ENCODE results near the gene KCNQ5.
"Not testable (repeated sequence)": the region's sequence is repeated elsewhere in the genome, so short reads cannot be mapped to it uniquely, and the experiment has no call there.

The KCNQ5 gene

DNA sequence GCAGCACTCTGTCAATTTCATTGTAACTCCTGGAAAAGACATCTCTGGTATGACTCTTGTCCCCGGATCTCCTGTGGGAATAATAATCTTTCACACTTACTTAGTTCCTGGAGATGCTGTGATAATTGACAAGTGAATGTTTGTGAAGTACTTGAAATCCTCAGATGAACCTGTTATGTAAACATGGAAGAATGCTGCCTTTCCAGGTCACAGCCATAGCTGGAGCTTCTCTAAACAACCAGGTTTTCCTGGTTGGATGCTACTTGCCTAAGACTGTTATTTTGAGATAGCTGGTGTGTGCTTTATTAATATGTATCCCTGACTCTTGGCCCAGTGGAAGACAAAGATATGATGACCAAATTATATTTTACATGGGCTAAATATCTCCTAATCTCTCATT is 228.6 kb downstream of the KCNQ5 start:
- no peak for DNase-seq

DNA sequence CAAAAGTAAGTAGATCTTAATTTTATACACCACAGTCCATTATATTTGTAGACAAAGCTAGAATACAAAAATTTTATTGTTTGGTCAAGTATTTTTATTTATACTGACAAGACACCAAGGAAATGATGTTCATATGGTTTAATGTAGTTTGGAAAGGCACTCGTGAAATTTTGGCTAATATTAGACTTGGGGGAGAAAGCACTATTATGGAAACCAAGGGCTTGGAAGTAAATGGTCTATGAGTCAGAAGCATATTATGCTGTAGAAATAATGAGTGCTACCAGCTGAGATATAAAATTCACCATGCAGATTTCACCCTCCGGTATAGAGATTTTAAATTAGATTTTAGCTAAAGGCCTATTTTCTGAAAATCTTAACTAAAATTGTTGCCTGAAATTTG is 233.6 kb downstream of the KCNQ5 start:
- DNase-seq = no peak

DNA sequence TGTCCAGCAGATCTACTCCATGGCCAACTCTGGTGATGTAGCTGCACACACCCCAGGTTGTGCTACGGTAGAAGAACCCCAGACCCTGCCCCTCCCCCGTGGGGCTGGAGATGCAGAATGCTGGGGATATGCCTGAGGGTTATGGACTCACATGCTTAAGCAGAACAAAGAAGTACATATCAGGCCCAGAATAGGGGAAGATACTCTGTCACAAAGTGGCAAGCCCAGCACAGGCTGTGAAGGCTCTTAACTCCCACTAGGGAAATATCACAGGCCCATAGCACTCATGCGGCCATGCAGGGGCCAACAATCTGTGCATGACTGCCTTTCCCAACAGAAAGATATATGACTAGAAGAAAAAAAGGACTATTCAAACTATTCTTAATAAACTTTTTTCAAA is 234.9 kb downstream of the KCNQ5 start:
- DNase-seq = no peak

DNA sequence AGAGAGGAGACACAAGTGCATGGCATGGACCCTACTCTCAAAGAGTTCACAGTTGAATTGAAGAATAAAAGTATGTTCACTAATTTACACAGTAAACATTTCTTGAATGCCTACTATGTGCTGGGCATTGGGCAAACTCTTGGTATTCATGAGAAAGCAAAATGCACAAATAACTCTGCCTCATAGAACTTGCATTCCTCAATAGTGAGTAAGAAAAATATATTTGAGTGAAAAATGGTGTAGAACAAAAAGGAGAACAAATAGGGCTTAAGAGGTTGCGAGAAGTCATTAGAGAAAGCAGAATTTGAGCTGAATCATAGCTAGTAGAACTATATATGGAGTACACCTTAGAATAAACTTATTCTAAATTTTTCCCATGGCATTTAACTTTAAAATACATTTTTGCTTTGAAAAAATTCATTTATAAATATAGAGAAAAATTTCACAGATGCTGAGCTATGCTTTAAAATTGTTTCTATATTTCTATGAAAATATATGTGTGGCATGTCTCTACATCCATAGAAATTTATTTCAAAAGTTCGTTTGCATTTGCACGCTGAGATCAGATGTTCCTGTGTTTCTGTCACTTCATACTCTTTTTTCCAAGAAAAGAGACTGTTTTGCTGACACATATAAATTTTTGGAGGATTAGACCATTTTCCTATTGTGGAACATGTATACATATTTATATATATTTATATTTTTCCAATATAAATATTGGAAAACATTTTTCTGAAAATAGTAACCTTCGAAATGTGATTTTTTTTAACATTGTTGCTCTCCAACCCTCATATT is 236.1 kb downstream of the KCNQ5 start:
- no peak for DNase-seq

DNA sequence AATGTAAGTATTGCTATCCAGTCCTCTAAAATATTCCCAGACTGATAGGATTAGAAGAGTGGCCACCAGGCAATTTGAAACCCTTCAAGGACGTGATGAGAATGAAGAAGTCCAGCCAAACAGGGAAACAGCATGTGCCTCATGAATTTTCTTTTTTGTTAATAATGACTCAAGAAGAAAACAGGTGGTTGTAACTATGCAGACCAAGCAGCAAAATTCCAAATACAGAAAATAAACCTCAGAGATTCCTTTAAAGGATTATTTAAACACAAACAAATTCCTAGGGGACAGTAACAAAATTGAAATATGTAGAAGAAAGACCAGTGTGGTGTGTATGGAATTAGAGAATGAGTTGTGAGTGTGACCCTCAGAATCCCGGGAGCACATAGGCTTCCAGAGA is 239.2 kb downstream of the KCNQ5 start:
- DNase-seq = no peak

DNA sequence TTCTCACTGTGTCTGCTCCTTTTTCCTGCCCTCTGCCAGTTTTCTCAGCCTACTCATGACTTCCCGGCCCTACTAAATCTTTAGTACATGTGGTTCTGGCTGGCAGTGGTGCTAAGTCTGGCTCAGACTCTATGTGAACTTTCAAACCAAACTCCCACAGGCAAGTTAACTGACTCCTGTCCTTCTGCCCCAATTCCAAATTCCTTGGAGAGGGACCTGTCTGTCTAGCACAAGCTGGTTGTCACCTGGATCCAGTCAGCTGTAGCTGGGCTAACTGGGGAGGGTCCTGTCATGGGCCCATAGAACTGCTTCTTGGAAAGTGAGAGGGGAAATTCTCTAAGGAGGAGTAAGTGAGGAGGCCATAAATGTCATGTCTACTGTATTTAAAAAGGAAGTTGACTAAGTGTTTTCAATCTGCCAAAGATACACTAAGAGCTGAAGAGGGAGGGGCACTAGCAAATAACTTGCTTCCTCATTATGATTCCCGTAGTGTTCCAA is 240.1 kb downstream of the KCNQ5 start:
- DNase-seq = no peak

DNA sequence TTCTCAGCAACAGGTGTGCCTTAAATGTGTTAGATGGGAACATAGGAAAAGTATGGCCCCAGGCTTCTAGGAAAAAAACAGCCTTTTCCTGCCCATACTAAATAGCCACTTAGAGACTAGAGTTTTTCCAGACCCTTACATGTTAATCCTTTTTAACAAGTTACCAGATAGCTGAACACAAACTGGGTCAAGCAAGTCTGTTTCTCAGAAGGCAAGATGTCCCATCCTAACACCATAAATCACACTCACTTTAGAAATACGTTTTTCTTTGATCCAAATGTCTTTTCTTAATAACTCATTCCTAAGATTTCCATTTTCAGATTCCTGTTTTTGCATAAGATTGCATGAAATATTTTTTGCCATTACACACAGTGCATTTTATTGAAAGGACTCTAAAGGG is 241.3 kb downstream of the KCNQ5 start:
- DNase-seq = no peak

DNA sequence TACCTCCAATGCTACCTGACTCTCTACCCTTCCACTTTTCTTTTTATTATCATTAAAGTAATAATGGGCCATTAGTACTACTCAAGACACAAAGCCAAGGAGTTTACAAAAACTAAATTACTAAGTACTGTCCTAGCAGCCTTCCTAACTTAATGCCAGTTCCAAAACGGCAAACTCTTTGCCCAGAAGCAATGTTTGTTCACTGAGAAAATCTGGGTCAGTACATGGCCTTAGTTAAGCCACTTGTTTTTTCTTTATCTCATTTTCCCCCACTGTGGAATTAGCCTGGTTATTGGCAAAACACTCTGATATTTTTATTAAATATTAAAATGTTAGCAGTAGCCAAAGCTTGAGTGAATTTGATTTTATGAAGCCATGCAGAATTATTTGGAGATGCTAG is 242.4 kb downstream of the KCNQ5 start:
- DNase-seq = no peak

DNA sequence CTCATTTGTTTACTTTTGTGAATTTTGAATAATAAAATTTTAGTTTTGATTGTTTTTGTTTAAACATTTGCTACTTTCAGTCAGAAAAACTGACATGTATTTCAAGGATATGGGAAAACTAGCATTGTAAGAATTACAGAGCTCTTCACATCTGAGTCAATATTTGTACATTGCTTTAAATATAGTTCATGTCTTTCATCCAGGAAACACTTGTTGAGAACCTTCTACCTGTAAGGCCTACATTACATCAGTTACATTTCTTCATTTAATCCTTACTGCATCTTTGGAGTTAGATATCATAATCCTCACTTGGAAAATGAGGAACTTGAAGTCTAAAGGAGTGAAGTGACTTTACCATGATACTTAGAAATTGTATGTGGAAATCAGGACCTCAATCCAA is 242.9 kb downstream of the KCNQ5 start:
- no peak for DNase-seq

DNA sequence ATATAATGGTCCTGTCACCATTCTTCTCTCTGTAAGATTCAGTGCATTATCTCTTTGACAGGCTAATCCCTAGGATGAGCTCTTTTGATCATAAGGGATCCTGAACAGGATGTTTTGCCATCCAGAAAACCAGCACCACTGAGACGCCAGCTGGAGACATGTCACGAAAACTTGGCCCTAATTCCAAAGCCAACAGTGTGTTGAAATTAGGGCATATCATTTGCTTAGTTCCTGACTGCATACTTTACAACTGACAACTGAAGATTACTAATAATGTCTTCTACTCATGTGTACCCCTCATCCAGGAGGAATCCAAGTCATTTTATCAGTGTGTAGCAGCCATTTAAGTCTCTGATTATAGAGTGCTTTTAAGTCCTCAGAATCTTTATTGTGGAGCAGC is 243.6 kb downstream of the KCNQ5 start:
- no peak for DNase-seq

DNA sequence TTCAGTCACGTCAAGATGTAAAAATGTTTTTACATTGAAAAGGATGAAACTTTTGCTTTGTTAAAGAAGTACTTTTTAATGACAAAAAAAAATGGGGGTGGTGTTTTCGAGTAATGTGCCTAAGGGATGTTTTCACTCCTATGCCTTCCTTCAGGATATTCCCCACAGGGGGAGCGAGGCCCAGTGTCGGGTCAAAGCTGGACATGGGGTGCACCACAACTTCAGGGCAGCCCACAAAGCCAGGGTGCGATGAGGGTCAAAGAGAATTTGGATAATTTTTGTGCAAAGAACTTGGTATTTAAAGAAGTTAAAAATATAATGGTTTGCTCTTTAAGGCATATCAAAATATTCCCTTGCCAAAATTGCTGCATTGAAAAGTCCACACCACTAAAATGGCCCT is 247.8 kb downstream of the KCNQ5 start:
- DNase-seq = no peak

DNA sequence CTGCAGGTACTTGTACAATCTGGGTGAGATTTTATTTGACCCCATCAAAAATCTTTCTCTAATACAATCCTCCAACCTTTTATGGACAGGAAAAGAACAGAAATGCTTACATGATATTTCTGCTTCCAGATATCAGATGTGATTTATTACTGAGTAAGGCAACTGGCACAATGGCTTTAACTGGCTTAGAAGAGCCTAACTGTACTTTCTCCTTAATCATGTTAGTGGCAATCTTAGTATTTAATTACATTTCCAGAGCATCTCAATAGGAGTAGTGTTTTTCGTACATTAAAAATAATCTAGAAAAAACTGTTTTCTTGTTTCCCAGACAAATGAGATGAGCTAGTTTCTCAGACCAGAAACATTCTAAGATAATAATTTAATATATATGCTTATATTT is 251.6 kb downstream of the KCNQ5 start:
- DNase-seq = no peak

DNA sequence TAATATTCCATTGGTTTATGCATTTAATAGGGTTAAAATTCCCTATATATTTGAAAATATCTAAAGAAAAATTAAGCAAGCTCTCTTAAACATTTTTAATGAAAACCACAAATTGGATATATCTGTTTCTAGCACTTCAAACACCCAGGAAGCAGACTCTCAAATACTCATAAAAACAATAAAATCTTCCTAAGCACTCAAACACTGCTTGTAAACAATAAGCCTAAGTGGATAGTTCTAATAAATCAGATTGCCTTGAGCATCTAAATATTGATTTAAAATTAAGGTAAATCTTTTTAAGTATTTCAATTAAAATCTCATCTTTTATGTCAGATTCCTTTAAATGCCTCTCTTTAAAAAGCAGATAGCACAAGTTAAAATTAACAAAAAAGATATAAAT is 254.4 kb downstream of the KCNQ5 start:
- no peak for DNase-seq

DNA sequence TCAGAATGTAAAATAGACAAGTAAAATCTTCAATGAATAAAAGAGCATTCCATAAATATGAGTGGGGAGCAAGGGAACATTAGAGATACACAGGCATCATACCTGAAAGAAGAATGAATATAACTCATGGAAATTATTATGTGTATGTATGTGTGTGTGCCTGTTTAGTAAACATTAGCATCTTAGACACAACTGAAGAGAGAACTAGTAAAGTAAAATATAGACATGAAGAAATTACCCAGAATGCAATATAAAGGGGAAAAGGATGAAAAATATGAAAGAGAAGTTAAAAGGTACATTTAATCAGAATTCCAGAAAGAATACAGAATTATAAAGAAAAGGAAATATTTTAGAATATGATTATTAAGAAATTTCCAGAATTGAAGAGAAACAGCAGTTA is 264.3 kb downstream of the KCNQ5 start:
- no peak for DNase-seq

DNA sequence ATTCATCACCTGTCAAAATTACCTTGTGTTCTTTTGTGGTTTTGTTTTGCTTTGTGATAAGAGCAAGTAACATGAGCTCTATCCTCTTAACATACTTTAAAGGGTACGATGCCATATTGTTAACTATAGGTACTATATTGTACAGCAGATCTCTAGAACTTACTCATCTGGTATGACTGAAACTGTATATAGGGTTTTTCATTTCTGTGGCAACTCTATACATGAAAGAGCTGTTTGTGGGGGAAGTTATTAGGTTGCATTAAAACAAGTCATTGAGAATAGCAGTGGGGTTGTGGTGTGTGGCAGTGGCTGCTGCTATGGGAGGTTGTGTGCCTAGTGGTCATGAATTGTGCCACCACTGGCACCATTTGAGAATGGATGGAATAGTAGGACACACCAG is 268.4 kb downstream of the KCNQ5 start:
- no peak for DNase-seq

DNA sequence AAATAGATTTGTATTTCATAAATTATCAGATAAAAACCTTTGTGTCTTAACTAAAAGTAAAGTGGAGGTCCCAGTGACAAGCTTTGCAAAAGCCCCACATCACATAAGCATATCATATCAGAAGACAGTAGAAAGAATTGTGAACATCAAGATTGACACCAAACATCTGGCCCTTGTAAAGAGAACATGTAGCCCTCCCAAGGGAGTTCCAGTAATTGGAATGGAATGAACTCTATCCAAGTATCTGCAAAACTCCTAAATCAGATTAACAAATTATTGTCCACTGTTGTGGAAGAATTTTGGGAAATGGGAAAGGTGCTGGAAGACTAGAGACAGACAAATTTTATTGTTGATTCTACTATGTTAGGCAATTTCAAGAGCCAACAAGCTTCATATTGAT is 268.8 kb downstream of the KCNQ5 start:
- DNase-seq = no peak

DNA sequence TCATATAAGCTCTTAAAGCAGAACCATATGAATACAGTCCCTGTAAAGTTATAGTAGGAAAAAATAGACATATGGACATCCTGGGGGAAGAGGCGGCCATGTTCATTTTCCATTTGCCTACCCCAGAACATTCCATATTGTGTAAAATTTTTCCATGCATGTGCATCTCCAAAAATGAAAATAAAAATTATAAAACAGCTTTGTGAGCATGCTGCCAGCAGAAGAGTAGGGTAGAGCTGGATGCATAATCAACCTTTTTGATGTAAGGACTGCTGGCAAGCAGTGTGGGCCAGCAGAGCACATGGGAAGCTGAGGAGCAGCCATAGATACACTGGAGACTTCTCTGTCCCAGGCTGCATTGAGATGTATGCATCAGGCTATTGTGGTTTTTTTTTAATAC is 271.0 kb downstream of the KCNQ5 start:
- DNase-seq = no peak

DNA sequence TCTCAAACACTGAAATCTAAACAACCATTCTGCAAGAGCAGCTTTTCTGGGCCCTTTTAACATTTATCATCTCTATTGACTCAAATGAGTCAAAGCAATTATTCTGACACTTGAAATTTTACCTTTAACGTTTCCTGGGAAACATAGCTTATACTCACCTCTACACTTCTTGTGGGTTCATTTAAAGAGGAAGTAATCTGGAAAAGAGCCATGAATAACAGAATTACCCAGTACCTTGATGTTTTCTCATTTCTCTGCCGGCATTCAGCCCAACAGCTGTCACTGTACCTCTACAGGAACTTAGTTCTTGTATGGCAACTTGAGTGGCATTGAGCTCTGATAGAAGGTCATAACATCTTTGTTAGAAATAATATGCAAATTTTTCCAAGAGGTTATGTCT is 272.2 kb downstream of the KCNQ5 start:
- no peak for DNase-seq

DNA sequence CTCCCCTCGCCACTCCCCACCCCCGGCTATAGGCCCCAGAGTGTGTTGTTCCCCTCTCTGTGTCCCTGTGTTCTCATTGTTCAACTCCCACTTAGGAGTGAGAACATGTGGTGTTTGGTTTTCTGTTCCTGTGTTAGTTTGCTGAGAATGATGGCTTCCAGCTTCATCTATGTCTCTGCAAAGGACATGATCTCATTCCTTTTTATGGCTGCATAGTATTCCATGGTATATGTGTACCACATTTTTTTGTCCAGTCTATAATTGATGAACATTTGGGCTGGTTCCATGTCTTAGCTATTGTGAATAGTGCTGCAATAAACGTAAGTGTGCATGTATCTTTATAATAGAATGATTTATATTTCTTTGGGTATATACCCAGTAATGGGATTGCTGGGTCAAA is 276.4 kb downstream of the KCNQ5 start:
- DNase-seq = not testable (repeated sequence)

DNA sequence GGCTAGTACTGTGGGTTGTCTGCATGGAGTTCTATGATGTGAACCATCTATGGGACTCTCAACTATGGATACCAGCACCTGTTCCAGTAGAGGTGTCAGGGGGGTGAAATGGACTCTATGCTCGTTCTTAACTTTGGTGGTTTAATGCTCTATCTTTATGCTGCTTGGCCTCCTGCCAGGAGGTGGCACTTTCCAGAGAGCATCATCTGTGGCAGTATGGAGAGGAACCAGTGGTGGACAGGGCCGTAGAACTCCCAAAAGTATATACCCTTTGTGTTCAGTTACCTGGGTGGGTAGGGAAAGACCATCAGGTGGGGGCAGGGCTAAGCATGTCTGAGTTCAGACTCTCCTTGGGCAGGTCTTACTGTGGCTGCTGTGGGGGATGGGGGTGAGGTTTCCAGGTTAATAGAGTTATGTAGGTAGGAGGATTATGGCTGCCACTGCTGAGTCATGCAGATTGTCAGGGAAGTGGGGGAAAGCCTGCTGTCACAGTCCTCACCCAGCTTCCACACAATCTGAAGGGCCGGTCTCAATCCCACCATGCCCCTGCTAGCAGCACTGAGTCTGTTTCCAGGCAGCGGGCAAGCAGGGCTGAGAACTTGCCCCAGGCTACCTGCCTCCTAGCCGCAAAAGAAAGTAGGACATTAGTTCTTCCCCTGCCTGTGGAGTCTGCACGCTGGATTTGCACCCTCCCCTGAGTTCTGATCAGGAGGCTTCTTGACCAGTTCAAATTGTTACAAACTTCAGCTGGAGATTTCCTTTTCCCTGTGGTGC is 284.0 kb downstream of the KCNQ5 start:
- DNase-seq = no peak

DNA sequence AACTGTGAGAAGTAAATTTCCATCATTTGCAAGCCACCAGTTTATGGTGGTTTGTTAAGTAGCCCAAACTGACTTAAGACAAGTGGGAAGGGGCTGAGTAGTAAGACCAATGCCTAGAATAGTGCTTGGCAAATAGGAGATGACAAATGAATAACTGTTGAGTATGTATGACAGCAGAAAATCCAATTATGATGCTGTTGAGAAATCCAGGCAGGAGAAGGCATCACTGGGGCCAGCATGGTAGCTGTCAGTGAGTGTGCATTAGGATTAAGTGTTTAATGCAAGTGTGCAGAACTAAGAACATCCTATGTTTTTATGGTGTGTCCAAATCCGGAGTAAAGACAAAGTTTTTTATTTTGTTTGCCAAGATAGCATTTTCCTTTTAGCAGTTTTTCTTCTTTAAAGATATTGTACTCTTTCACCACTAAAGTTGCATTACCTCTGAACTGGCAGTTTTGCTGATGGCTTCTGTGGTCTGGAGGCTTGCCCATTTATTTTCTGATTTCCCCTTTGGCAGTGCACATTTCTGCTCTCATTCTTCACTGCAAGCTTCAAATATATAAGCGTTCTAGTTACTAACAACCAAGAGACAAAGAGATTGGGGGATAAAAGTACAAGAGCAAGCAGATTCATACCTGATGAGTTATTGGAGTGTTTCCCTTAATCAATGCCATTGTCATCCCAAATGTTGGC is 289.7 kb downstream of the KCNQ5 start:
- DNase-seq = no peak

DNA sequence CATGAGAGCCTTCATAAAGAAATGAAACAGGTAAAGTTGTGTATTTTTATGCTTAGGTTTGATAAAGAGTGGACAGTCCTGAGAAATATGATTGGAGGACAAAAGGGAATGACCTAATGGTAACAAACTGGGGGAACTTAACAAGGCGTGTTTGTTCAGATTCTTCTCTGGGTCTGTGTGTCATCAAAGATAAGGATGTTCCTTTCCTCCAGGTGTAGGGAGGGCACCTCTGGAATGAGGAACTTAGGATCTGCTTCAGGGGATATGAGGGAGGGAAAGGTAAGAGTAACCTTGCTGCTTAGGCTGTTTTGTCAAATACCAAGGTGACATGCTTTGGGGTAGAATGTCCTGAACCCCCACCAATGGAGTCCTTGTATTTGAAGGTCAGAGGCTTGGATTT is 291.9 kb downstream of the KCNQ5 start:
- no peak for DNase-seq

DNA sequence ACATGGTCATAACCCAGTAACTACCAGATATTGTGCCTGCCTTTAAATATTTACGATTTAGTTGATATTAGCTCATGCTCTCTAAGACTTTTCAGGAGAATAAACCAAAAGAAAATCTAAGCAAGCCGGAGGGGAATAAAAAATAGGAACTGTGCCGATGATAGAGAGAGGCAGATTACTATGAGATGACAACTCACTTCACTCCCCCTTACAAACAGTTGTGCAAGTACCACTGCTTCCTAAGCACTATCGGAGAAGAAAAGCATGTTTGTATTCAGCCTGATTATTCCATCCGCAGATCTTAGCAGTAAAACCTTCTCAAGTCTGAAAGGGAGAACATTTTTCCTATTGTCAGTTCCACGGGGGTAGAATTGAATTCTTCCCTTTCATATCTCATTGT is 294.4 kb downstream of the KCNQ5 start:
- DNase-seq = no peak

DNA sequence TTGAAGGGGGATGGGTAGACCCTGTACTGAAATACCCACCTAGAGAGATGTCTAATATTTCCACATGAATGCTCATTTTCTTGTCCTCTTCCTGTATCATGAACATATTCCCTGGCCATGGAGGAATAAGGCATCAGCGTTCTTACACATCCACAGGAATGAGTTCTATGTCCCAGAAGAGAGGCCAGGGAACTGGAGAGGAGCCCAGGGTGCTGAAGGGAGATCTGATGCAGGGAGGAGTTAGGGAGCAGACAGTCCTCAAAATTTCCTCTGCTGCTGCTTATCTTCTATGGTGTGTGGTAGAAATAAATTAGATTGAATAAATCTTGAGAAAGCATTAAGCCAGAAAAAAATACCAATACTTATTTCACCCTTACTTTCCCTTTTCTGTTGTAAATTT is 295.0 kb downstream of the KCNQ5 start:
- no peak for DNase-seq
